ENCODE measurements around the gene HSFX1.

HSFX1 gene

GRCh38 chrX:149804102-149804501 is 30.2 kb downstream of the HSFX1 start:
- no peak for DNase-seq (ENCODE audit: low read depth, low spot score)

- no peak for DNase-seq (ENCODE audit: low read depth, low spot score)
Observed at GRCh38 chrX:149807747-149808458, 34.0 kb downstream of the HSFX1 start.

GRCh38 chrX:149818652-149819051 is 44.8 kb downstream of the HSFX1 start:
- no peak for DNase-seq (ENCODE audit: low read depth, low spot score)

GRCh38 chrX:149819371-149819770 is 45.5 kb downstream of the HSFX1 start:
- DNase-seq (ENCODE audit: low read depth, low spot score), result no peak

- no peak for DNase-seq (ENCODE audit: low read depth, low spot score)
Observed at GRCh38 chrX:149825424-149825823, 51.6 kb downstream of the HSFX1 start.

All from iPS DF 19.7 (cell line).